Lung (tissue), 12 donors: Measurements from ENCODE around the gene VTI1A. TPM values are rescaled to one million over a fixed set of nuclear protein-coding genes. Genes with fewer than 3 reads are reported as not detected.

ENCODE experiments used
- ATAC-seq: fragments of 200-7000 bp; cut with Tn5 transposase; one replicate; pipeline ENCODE4 v1.9.1; 2020; ENCODE audit warnings: moderate number of reproducible peaks; ENCODE audit not compliant: insufficient read depth, low FRiP score
- DNase-seq, 3 donors: peaks; one replicate each; pipeline ENCODE4 v3.0.0-alpha.2; 2013 to 2017
- H3K27ac ChIP-seq, 2 donors: one replicate each; pipeline ENCODE4 v1.5.1; 2013; ENCODE audit warnings: mild to moderate bottlenecking in 2 of 2, moderate library complexity in 2 of 2, control low read depth in 1 of 2, inconsistent platforms in 1 of 2, low read depth in 1 of 2, low read length in 1 of 2
- H3K27me3 ChIP-seq, 3 donors: one replicate each; pipeline ENCODE4 v1.5.1; 2013; ENCODE audit warnings: low read length in 2 of 3; ENCODE audit not compliant: control insufficient read depth in 3 of 3, insufficient read depth in 3 of 3
- H3K36me3 ChIP-seq, 4 donors: one replicate each; pipeline ENCODE4 v1.5.1; 2013; ENCODE audit warnings: low read length in 4 of 4, mild to moderate bottlenecking in 1 of 4, moderate library complexity in 1 of 4; ENCODE audit not compliant: control insufficient read depth in 4 of 4, insufficient read depth in 4 of 4
- H3K4me1 ChIP-seq, 5 donors: one replicate each; pipeline ENCODE4 v1.5.1; 2013; ENCODE audit warnings: low read length in 5 of 5, mild to moderate bottlenecking in 2 of 5, moderate library complexity in 1 of 5; ENCODE audit not compliant: control insufficient read depth in 5 of 5, insufficient read depth in 5 of 5
- H3K4me3 ChIP-seq: one replicate; pipeline ENCODE4 v1.5.1; 2013; ENCODE audit warnings: mild to moderate bottlenecking, control low read depth, moderate library complexity
- H3K9ac ChIP-seq, 2 donors: one replicate each; pipeline ENCODE4 v1.5.1; 2013; ENCODE audit warnings: low read length in 2 of 2, control low read depth in 1 of 2; ENCODE audit not compliant: insufficient read depth in 1 of 2
- H3K9me3 ChIP-seq, 4 donors: one replicate each; pipeline ENCODE4 v1.5.1; 2013; ENCODE audit warnings: low read length in 3 of 4, mild to moderate bottlenecking in 1 of 4, moderate library complexity in 1 of 4; ENCODE audit not compliant: control insufficient read depth in 4 of 4, insufficient read depth in 3 of 4
- CTCF ChIP-seq: IDR thresholded peaks from 2 replicates; pipeline ENCODE4 v1.5.1; 2012; ENCODE audit warnings: mild to moderate bottlenecking; ENCODE audit errors: control extremely low read depth, extremely low read depth
- WGBS, 2 donors: extraction: QIAGEN DNeasy Blood & Tissue Kit; methylation state at CpG; one replicate each; pipeline ENCODE4 v1.1.7; 2013; 5-methylcytosine and 5-hydroxymethylcytosine counted together
- polyA plus RNA-seq, 2 donors: library from polyadenylated mRNA; stranded (reverse); fragments of 200-250 nt; gene quantifications; one replicate each; pipeline ENCODE4 v1.2.1, GENCODE V29; 2013
- total RNA-seq, 2 donors: library from RNA; depleted of rRNA in 1 of 2; stranded (reverse); fragments of >200 nt in 1 of 2; gene quantifications; one replicate each; pipeline ENCODE4 v1.2.1, GENCODE V29; 2014 to 2021
- donor health status: control.
- donor health status: control.
- donor health status: Bipolar disorder and iron deficiency.
- donor health status: healthy.
- donor health status: DM: yes; HTN: yes; CAD: no.

Gene VTI1A
- total and polyA plus RNA-seq, 4 donors = 9.2 to 48.2 (median 28.4) TPM

GRCh38 chr10:112720178-112720577 lies 273.2 kb downstream of the VTI1A start:
- Histone ChIP-seq H3K9me3 (no peaks in the 10 kb centered on the region), H3K27ac (no peak overlapping the region), H3K4me3 (no peak overlapping the region), H3K36me3 (no peaks in the 10 kb centered on the region), H3K27me3 (no peaks in the 10 kb centered on the region), H3K9ac (no peak overlapping the region), H3K4me1 (no peaks in the 10 kb centered on the region)
- DNase-seq = no peak
- no peak for TF ChIP-seq CTCF
- ATAC-seq = no peak

- H3K36me3 ChIP-seq = no peaks in the 10 kb centered on the region
- no peak overlapping the region for H3K9ac ChIP-seq
- H3K27me3 ChIP-seq = no peaks in the 10 kb centered on the region
- TF ChIP-seq CTCF = peak; percentile 39
- H3K4me3 ChIP-seq = no peak overlapping the region
- ATAC-seq (no peak), DNase-seq (peak in 2 of 3 donors; percentile 67 to 70)
- no peaks in the 10 kb centered on the region for H3K4me1 ChIP-seq
- WGBS, 2 donors = 56 to 64% methylated on average over 5 of the region's 5 CpGs
- H3K27ac ChIP-seq = no peak overlapping the region
- H3K9me3 ChIP-seq = no peaks in the 10 kb centered on the region
Measured at GRCh38 chr10:112721080-112721698, 274.2 kb downstream of the VTI1A start.

- DNase-seq (no peak), ATAC-seq (no peak)
- no peak for TF ChIP-seq CTCF
- no peaks in the 10 kb centered on the region for H3K9me3 ChIP-seq
- 77 to 86% methylated on average over 3 of the region's 3 CpGs for WGBS, 2 donors
- no peak overlapping the region for H3K4me3 ChIP-seq
- H3K4me1 ChIP-seq = no peaks in the 10 kb centered on the region
- H3K27ac ChIP-seq = no peak overlapping the region
- no peaks in the 10 kb centered on the region for H3K27me3 ChIP-seq
- no peak overlapping the region for H3K9ac ChIP-seq
- peaks cover 0 to 1% (median 0%) of the 10 kb centered on the region in 4 donors for H3K36me3 ChIP-seq
Measured at GRCh38 chr10:112722758-112723157, 275.7 kb downstream of the VTI1A start.

GRCh38 chr10:112723876-112724275 lies 276.9 kb downstream of the VTI1A start:
- Histone ChIP-seq H3K9me3 (no peaks in the 10 kb centered on the region), H3K4me3 (no peak overlapping the region), H3K27ac (no peak overlapping the region), H3K27me3 (no peaks in the 10 kb centered on the region), H3K36me3 (peaks cover 0 to 2% (median under 1%) of the 10 kb centered on the region in 4 donors), H3K4me1 (no peaks in the 10 kb centered on the region), H3K9ac (no peak overlapping the region)
- ATAC-seq (no peak), DNase-seq (no peak)
- TF ChIP-seq CTCF = no peak
